HG02885 (cell line): ENCODE measurements around the gene CDH4.

ENCODE experiments used
- ATAC-seq: cut with Tn5 transposase; IDR thresholded peaks from one replicate; pipeline ENCODE4 v1.9.1; 2021; ENCODE audit warnings: mild to moderate bottlenecking; ENCODE audit not compliant: unreplicated experiment, poor library complexity

Gene CDH4

GRCh38 chr20:61812121-61812844 is 560.2 kb downstream of the CDH4 start:
- ATAC-seq, result no peak

GRCh38 chr20:61812845-61813485 is 560.9 kb downstream of the CDH4 start:
- ATAC-seq, result no peak

GRCh38 chr20:61813791-61814190 is 561.7 kb downstream of the CDH4 start:
- ATAC-seq, result no peak

GRCh38 chr20:61814244-61814643 is 562.2 kb downstream of the CDH4 start:
- no peak for ATAC-seq

GRCh38 chr20:61814726-61815125 is 562.7 kb downstream of the CDH4 start:
- ATAC-seq, result no peak

GRCh38 chr20:61815176-61815575 is 563.1 kb downstream of the CDH4 start:
- ATAC-seq, result no peak

- no peak for ATAC-seq
Observed at GRCh38 chr20:61815678-61816077, 563.6 kb downstream of the CDH4 start.

- no peak for ATAC-seq
Observed at GRCh38 chr20:61816606-61817460, 564.8 kb downstream of the CDH4 start.

- no peak for ATAC-seq
Observed at GRCh38 chr20:61817575-61817974, 565.5 kb downstream of the CDH4 start.

- no peak for ATAC-seq
Observed at GRCh38 chr20:61818746-61819573, 566.9 kb downstream of the CDH4 start.

GRCh38 chr20:61819574-61819846 is 567.4 kb downstream of the CDH4 start:
- no peak for ATAC-seq

- no peak for ATAC-seq
Observed at GRCh38 chr20:61819921-61820825, 568.1 kb downstream of the CDH4 start.

GRCh38 chr20:61821735-61822134 is 569.7 kb downstream of the CDH4 start:
- ATAC-seq, result no peak

- no peak for ATAC-seq
Observed at GRCh38 chr20:61822396-61822795, 570.3 kb downstream of the CDH4 start.

- ATAC-seq, result no peak
Observed at GRCh38 chr20:61823242-61823641, 571.2 kb downstream of the CDH4 start.

- no peak for ATAC-seq
Observed at GRCh38 chr20:61828891-61829290, 576.8 kb downstream of the CDH4 start.

GRCh38 chr20:61829526-61829925 is 577.5 kb downstream of the CDH4 start:
- ATAC-seq, result no peak

GRCh38 chr20:61830241-61830930 is 578.3 kb downstream of the CDH4 start:
- ATAC-seq, result no peak

GRCh38 chr20:61830991-61831390 is 578.9 kb downstream of the CDH4 start:
- ATAC-seq, result no peak
